DND-41 (cell line): Measurements from ENCODE around the gene KIAA1671.

Source experiments
- EZH2 ChIP-seq: IDR thresholded peaks from 3 replicates; pipeline ENCODE4 v1.6.1; 2012; ENCODE audit warnings: borderline replicate concordance, low read depth, mild to moderate bottlenecking, moderate library complexity, low read length, inconsistent platforms; ENCODE audit not compliant: severe bottlenecking
- TF ChIP-seq, protein P1 (sequence below): IDR thresholded peaks from 2 replicates; pipeline ENCODE4 v1.5.1; 2012; ENCODE audit warnings: borderline replicate concordance, low read length, moderate library complexity, mild to moderate bottlenecking; ENCODE audit not compliant: poor library complexity, severe bottlenecking; ENCODE audit errors: extremely low read depth

DNA sequence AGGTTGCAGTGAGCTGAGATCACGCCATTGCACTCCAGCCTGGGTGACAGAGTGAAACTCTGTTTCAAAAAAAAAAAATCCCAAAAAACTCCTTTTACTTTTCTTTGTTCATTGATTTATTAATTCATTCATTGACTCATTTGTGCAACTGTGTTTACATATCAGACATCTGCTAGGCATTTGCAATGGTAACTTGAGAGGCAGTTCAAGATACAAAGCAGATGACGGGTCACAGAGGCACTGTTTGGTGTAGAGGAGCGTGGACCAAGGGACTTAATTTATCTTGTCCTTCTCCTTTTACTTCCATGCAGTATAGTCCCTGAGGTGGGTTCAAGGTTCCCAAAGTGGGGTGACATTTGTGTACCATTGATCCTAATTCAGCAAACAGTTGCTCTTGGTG lies 71.4 kb downstream of the KIAA1671 start:
- TF ChIP-seq, protein P1, sequence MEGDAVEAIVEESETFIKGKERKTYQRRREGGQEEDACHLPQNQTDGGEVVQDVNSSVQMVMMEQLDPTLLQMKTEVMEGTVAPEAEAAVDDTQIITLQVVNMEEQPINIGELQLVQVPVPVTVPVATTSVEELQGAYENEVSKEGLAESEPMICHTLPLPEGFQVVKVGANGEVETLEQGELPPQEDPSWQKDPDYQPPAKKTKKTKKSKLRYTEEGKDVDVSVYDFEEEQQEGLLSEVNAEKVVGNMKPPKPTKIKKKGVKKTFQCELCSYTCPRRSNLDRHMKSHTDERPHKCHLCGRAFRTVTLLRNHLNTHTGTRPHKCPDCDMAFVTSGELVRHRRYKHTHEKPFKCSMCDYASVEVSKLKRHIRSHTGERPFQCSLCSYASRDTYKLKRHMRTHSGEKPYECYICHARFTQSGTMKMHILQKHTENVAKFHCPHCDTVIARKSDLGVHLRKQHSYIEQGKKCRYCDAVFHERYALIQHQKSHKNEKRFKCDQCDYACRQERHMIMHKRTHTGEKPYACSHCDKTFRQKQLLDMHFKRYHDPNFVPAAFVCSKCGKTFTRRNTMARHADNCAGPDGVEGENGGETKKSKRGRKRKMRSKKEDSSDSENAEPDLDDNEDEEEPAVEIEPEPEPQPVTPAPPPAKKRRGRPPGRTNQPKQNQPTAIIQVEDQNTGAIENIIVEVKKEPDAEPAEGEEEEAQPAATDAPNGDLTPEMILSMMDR = no peak
- TF ChIP-seq EZH2 = no peak
